K562 (cell line): ENCODE data around the gene SPATA25. TPM values are rescaled to one million over a fixed set of nuclear protein-coding genes. Genes with fewer than 3 reads are reported as not detected.

Experiments
- BDP1 ChIP-seq: IDR thresholded peaks from 3 replicates; pipeline ENCODE4 v1.6.1; 2011; ENCODE audit not compliant: insufficient read length, insufficient read depth
- BRCA1 ChIP-seq, 2 experiments: fragments of 450-650 bp in 1 of 2; sonication (generic) in 1 of 2; formaldehyde crosslinking in 1 of 2; IDR thresholded peaks; 2 replicates each; pipeline versions ENCODE4 v1.5.0 to v1.6.1; 2017 to 2020; ENCODE audit warnings: mild to moderate bottlenecking in 1 of 2, missing genetic modification reagents in 1 of 2
- C11orf30 ChIP-seq: fragments of 450-650 bp; IDR thresholded peaks from 2 replicates; pipeline ENCODE4 v1.6.1; 2016; ENCODE audit warnings: low read depth, mild to moderate bottlenecking
- CTCF ChIP-seq, 3 experiments: IDR thresholded peaks in 2 of 3; conservative IDR thresholded peaks in 1 of 3; 2 replicates each; pipeline ENCODE4 v1.5.1; 2011 to 2012; ENCODE audit warnings: low read length in 3 of 3, mild to moderate bottlenecking in 3 of 3, control low read depth in 2 of 3, improper control_type of control experiment in 1 of 3, inconsistent platforms in 1 of 3, low read depth in 1 of 3, mixed read lengths in 1 of 3, moderate library complexity in 1 of 3; ENCODE audit not compliant: insufficient read depth in 2 of 3
- ESRRA ChIP-seq: fragments of 450-650 bp; IDR thresholded peaks from 2 replicates; pipeline ENCODE4 v1.6.1; 2014; ENCODE audit warnings: low read depth, mild to moderate bottlenecking, moderate library complexity, borderline replicate concordance
- MYC ChIP-seq, 2 experiments: fragments of 250-450 bp in 1 of 2; sonication (Bioruptor Pico) in 1 of 2; IDR thresholded peaks; 2 replicates each; pipeline versions ENCODE4 v1.5.1 to v1.6.1; 2012 to 2021; ENCODE audit warnings: low read depth in 2 of 2, borderline replicate concordance in 1 of 2, improper control_type of control experiment in 1 of 2, low read length in 1 of 2, mild to moderate bottlenecking in 1 of 2, moderate library complexity in 1 of 2
- NR2C2 ChIP-seq, 2 experiments: fragments of 200-800 bp in 1 of 2; sonication (Bioruptor generic) in 1 of 2; sonication (generic) in 1 of 2; formaldehyde crosslinking in 1 of 2; IDR thresholded peaks; 2 replicates each; pipeline versions ENCODE4 v1.6.1 to v1.8.0; 2016 to 2022; ENCODE audit warnings: mild to moderate bottlenecking in 1 of 2, missing compliant biosample characterization in 1 of 2, missing genetic modification characterization in 1 of 2, missing genetic modification reagents in 1 of 2
- PBX2 ChIP-seq, 2 experiments: IDR thresholded peaks in 1 of 2; conservative IDR thresholded peaks in 1 of 2; 2 replicates each; pipeline ENCODE4 v1.6.1; 2016; ENCODE audit warnings: low read depth in 2 of 2, mild to moderate bottlenecking in 1 of 2, missing compliant biosample characterization in 1 of 2, missing genetic modification characterization in 1 of 2, moderate library complexity in 1 of 2
- SUPT5H ChIP-seq: fragments of 450-650 bp; IDR thresholded peaks from 2 replicates; pipeline ENCODE4 v1.6.1; 2016
- TAF7 ChIP-seq: fragments of 450-650 bp; IDR thresholded peaks from 2 replicates; pipeline ENCODE4 v1.6.1; 2016; ENCODE audit warnings: missing genetic modification characterization, missing compliant biosample characterization
- YBX1 ChIP-seq: fragments of 450-650 bp; IDR thresholded peaks from 2 replicates; pipeline ENCODE4 v1.7.1; 2016; ENCODE audit warnings: mild to moderate bottlenecking
- ZBTB7A ChIP-seq: IDR thresholded peaks from 2 replicates; pipeline ENCODE4 v1.6.1; 2011; ENCODE audit warnings: low read depth, mild to moderate bottlenecking, low read length, moderate library complexity, borderline replicate concordance; ENCODE audit not compliant: control insufficient read depth
- ZNF695 ChIP-seq: fragments of 450-650 bp; formaldehyde crosslinking; IDR thresholded peaks from 2 replicates; pipeline ENCODE4 v1.4.0; 2020; ENCODE audit warnings: mild to moderate bottlenecking, moderate library complexity
- polyA plus RNA-seq, 8 experiments: library from polyadenylated mRNA; depleted of rRNA in 4 of 8; stranded (reverse) in 5 of 8; unstranded in 3 of 8; fragments of >200 nt; fragmentation: Nextera tagmentation in 2 of 8; fragmentation: Illumina TruSeq in 1 of 8; extraction: Ambion mirVana in 2 of 8; extraction: Trizol in 1 of 8; gene quantifications; 2 replicates each; pipeline versions ENCODE4 v1.2.1 to v1.2.3, GENCODE V29; 2011 to 2014; ENCODE audit warnings: inconsistent platforms in 1 of 8, missing spikeins in 1 of 8
- total RNA-seq, 7 experiments: library from RNA; depleted of rRNA in 6 of 7; stranded (reverse); fragments of >200 nt in 6 of 7; fragmentation: Illumina TruSeq in 2 of 7; extraction: Trizol in 2 of 7; gene quantifications; 2 replicates each; pipeline versions ENCODE4 v1.2.1 to v1.2.3, GENCODE V29; 2011 to 2021; ENCODE audit warnings: low replicate concordance in 1 of 7
- TF ChIP-seq, protein P1 (sequence below): fragments of 250-450 bp; sonication (Bioruptor Pico); IDR thresholded peaks from 2 replicates; pipeline ENCODE4 v1.5.0; 2021
- TF ChIP-seq, protein P2 (sequence below): fragments of 450-650 bp; IDR thresholded peaks from 2 replicates; pipeline ENCODE4 v1.6.1; 2016; ENCODE audit warnings: borderline replicate concordance
- TF ChIP-seq, protein P3 (sequence below): IDR thresholded peaks from 3 replicates; pipeline ENCODE4 v1.6.1; 2011; ENCODE audit warnings: borderline replicate concordance, mild to moderate bottlenecking; ENCODE audit not compliant: insufficient read length, insufficient read depth

Gene SPATA25
- total and polyA plus RNA-seq, 9 of the 15 experiments (the other 6 are each of a cell fraction or from before 2014, with no cell fraction given): 0.21 to 0.95 (median 0.53) TPM; not detected in 3

- TF ChIP-seq BDP1: no peak
- TF ChIP-seq, protein P1, sequence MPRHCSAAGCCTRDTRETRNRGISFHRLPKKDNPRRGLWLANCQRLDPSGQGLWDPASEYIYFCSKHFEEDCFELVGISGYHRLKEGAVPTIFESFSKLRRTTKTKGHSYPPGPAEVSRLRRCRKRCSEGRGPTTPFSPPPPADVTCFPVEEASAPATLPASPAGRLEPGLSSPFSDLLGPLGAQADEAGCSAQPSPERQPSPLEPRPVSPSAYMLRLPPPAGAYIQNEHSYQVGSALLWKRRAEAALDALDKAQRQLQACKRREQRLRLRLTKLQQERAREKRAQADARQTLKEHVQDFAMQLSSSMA: no peak
- TF ChIP-seq NR2C2 (CRISPR knock-in tag; IDR thresholded peaks at IDR 0.05): peak; percentile 96
- TF ChIP-seq NR2C2 (tag; IDR thresholded peaks at IDR 0.05): peak; percentile 99
- TF ChIP-seq TAF7 (tag): peak; percentile 79
- TF ChIP-seq, protein P2, sequence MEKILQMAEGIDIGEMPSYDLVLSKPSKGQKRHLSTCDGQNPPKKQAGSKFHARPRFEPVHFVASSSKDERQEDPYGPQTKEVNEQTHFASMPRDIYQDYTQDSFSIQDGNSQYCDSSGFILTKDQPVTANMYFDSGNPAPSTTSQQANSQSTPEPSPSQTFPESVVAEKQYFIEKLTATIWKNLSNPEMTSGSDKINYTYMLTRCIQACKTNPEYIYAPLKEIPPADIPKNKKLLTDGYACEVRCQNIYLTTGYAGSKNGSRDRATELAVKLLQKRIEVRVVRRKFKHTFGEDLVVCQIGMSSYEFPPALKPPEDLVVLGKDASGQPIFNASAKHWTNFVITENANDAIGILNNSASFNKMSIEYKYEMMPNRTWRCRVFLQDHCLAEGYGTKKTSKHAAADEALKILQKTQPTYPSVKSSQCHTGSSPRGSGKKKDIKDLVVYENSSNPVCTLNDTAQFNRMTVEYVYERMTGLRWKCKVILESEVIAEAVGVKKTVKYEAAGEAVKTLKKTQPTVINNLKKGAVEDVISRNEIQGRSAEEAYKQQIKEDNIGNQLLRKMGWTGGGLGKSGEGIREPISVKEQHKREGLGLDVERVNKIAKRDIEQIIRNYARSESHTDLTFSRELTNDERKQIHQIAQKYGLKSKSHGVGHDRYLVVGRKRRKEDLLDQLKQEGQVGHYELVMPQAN: peak; percentile 41
- peak; percentile 100 for TF ChIP-seq PBX2 (CRISPR knock-in tag; IDR thresholded peaks at IDR 0.05; ENCODE audit: low read depth)
- TF ChIP-seq PBX2 (tag; conservative IDR thresholded peaks at IDR 0.05; ENCODE audit: low read depth): peak; percentile 100
- peak in 1 of 3 experiments; percentile 12; a peak in 1 of 6 replicates for TF ChIP-seq CTCF (IDR thresholded peaks at IDR 0.05 in 2 of 3, conservative IDR thresholded peaks at IDR 0.05 in 1 of 3; ENCODE audit: insufficient read depth in 2 of 3, low read depth in 1 of 3, low read length in 3 of 3)
- TF ChIP-seq SUPT5H: peak; percentile 74
- no peak for TF ChIP-seq ZNF695 (CRISPR knock-in tag)
- TF ChIP-seq ZBTB7A: peak; percentile 35; the same call in 1 of the 2 replicates
- TF ChIP-seq, protein P3, sequence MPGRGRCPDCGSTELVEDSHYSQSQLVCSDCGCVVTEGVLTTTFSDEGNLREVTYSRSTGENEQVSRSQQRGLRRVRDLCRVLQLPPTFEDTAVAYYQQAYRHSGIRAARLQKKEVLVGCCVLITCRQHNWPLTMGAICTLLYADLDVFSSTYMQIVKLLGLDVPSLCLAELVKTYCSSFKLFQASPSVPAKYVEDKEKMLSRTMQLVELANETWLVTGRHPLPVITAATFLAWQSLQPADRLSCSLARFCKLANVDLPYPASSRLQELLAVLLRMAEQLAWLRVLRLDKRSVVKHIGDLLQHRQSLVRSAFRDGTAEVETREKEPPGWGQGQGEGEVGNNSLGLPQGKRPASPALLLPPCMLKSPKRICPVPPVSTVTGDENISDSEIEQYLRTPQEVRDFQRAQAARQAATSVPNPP: no peak
- no peak for TF ChIP-seq BRCA1 (IDR thresholded peaks at IDR 0.05)
- TF ChIP-seq BRCA1 (CRISPR knock-in tag; IDR thresholded peaks at IDR 0.05): no peak
- peak; percentile 62 for TF ChIP-seq C11orf30
- peak; percentile 38; the same call in 1 of the 2 replicates for TF ChIP-seq MYC (IDR thresholded peaks at IDR 0.05; ENCODE audit: low read depth, low read length)
- TF ChIP-seq MYC (CRISPR knock-in tag; IDR thresholded peaks at IDR 0.05; ENCODE audit: borderline replicate concordance, low read depth): 0 out of 2 replicates have a peak, but pooled peaks have one; percentile 37
- TF ChIP-seq YBX1: no peak
- TF ChIP-seq ESRRA: 0 out of 2 replicates have a peak, but pooled peaks have one; percentile 18
Observed at GRCh38 chr20:45857114-45857881, 30.1 kb downstream of the SPATA25 start, which contains the start of the genes ACOT8 and ZSWIM3 (continued).
